MM.1S (cell line): Measurements from ENCODE around the gene HSD3B2.

Experiments
- DNase-seq: peaks from one replicate; pipeline ENCODE4 v3.0.0-alpha.2; 2015
- H2AFZ ChIP-seq: fragments of 300-600 bp; sonication (generic); 2 replicates; pipeline ENCODE4 v1.6.0; 2016; ENCODE audit warnings: antibody characterized with exemption, low read length
- H3F3A ChIP-seq: fragments of 300-600 bp; sonication (generic); 2 replicates; pipeline ENCODE4 v1.6.1; 2016; ENCODE audit warnings: mild to moderate bottlenecking, antibody characterized with exemption, low read length, moderate library complexity, mixed read lengths; ENCODE audit not compliant: insufficient read depth
- H3K27ac ChIP-seq: fragments of 300-600 bp; sonication (generic); 2 replicates; pipeline ENCODE4 v1.5.1; 2016; ENCODE audit warnings: mild to moderate bottlenecking, low read length
- H3K27me3 ChIP-seq: fragments of 300-600 bp; sonication (generic); replicated peaks from 2 replicates; pipeline ENCODE4 v1.6.0; 2016; ENCODE audit warnings: low read length; ENCODE audit not compliant: insufficient read depth
- H3K36me3 ChIP-seq: fragments of 300-600 bp; sonication (generic); replicated peaks from 2 replicates; pipeline ENCODE4 v1.6.1; 2016; ENCODE audit warnings: mild to moderate bottlenecking, low read length, mixed read lengths; ENCODE audit not compliant: insufficient read depth
- H3K4me1 ChIP-seq: fragments of 300-600 bp; sonication (generic); 2 replicates; pipeline ENCODE4 v1.6.1; 2016; ENCODE audit warnings: low read length, mixed read lengths
- H3K4me2 ChIP-seq: fragments of 300-600 bp; sonication (generic); 2 replicates; pipeline ENCODE4 v1.6.0; 2016; ENCODE audit warnings: low read depth, low read length
- H3K4me3 ChIP-seq: fragments of 300-600 bp; sonication (generic); 2 replicates; pipeline ENCODE4 v1.5.1; 2016; ENCODE audit warnings: low read length, mixed read lengths
- H3K79me2 ChIP-seq: fragments of 300-600 bp; sonication (generic); 2 replicates; pipeline ENCODE4 v1.6.1; 2016; ENCODE audit warnings: mixed run types, low read length, mixed read lengths
- H3K9ac ChIP-seq: fragments of 300-600 bp; sonication (generic); 2 replicates; pipeline ENCODE4 v1.6.1; 2016; ENCODE audit warnings: low read length, mixed read lengths
- H3K9me2 ChIP-seq: fragments of 300-600 bp; sonication (generic); replicated peaks from 2 replicates; pipeline ENCODE4 v1.6.1; 2016; ENCODE audit warnings: mild to moderate bottlenecking, low read length, mixed read lengths; ENCODE audit not compliant: insufficient read depth
- H3K9me3 ChIP-seq: fragments of 300-600 bp; sonication (generic); replicated peaks from 2 replicates; pipeline ENCODE4 v1.6.1; 2016; ENCODE audit warnings: mild to moderate bottlenecking, low read length, mixed read lengths; ENCODE audit not compliant: insufficient read depth
- H4K20me1 ChIP-seq: fragments of 300-600 bp; sonication (generic); 2 replicates; pipeline ENCODE4 v1.6.1; 2016; ENCODE audit warnings: mild to moderate bottlenecking, low read length, moderate library complexity, mixed read lengths; ENCODE audit not compliant: insufficient read depth
- EZH2 ChIP-seq: fragments of 300-600 bp; sonication (generic); optimal IDR thresholded peaks from 2 replicates; pipeline ENCODE3; 2017; ENCODE audit warnings: low read depth, mild to moderate bottlenecking, antibody characterized with exemption, low read length, mixed read lengths
- EZH2phosphoT487 ChIP-seq: fragments of 300-600 bp; sonication (generic); IDR thresholded peaks from 2 replicates; pipeline ENCODE4 v1.6.1; 2018; ENCODE audit warnings: antibody characterized with exemption, low read length
- TF ChIP-seq, protein P1 (sequence below): fragments of 300-600 bp; sonication (generic); IDR thresholded peaks from 2 replicates; pipeline ENCODE4 v1.5.1; 2016; ENCODE audit warnings: antibody characterized with exemption, low read length, mixed read lengths

The HSD3B2 gene

DNA sequence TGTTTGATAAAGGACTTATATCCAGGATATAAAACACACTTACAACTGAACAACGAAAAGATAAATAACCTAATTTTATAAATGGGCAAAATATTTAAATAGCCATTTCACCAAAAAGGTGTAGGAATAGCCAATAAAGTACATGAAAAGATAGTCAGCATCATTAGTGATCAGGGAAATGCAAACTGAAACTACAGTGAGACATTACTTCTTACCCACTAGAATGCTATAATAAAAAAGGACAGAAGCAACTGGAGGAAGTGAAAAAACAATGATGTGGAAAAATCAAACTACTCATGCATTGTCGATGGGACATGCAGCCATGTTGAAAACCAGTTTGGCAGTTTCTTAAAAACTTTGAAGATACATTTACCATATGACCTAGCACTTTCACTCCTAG is 48.6 kb downstream of the HSD3B2 start:
- no peaks in the 10 kb centered on the region for H3K36me3 ChIP-seq
- no peak for TF ChIP-seq EZH2
- no peak for TF ChIP-seq EZH2phosphoT487
- no peaks in the 10 kb centered on the region for H3K9me2 ChIP-seq
- H3K9ac ChIP-seq, result no peak overlapping the region
- no peak overlapping the region for H3K4me3 ChIP-seq
- no peak for DNase-seq
- H3K9me3 ChIP-seq, result no peaks in the 10 kb centered on the region
- no peaks in the 10 kb centered on the region for H3F3A ChIP-seq
- H3K79me2 ChIP-seq, result no peaks in the 10 kb centered on the region
- H2AFZ ChIP-seq, result no peak overlapping the region
- no peaks in the 10 kb centered on the region for H4K20me1 ChIP-seq
- H3K4me1 ChIP-seq, result no peaks in the 10 kb centered on the region
- H3K4me2 ChIP-seq, result no peak overlapping the region
- H3K27ac ChIP-seq, result no peak overlapping the region
- no peaks in the 10 kb centered on the region for H3K27me3 ChIP-seq

DNA sequence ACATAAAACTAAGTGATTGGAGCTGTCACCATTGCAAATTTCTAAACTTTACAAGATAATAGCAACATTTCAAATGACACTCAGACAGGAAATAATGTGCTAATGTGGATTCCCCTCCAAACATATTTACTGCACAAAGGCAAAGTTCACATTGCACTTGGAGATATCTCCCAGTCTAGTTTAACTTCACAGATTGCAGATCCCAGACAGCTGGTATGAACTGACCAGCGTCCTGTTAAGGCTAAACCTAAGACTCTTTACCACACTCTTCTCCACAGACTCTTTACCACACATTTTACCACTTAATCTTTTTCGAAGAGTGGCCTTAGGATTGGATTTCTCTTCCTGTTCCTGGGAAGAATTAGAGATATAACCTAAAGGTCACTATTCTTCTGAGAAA is 51.5 kb downstream of the HSD3B2 start:
- Histone ChIP-seq H3K9ac (no peak overlapping the region), H3K79me2 (no peaks in the 10 kb centered on the region), H3K36me3 (no peaks in the 10 kb centered on the region), H3K4me2 (no peak overlapping the region), H3K9me3 (no peaks in the 10 kb centered on the region), H3K27me3 (no peaks in the 10 kb centered on the region), H4K20me1 (no peaks in the 10 kb centered on the region), H3K4me3 (no peak overlapping the region), H3K27ac (no peak overlapping the region), H3K9me2 (no peaks in the 10 kb centered on the region), H2AFZ (no peak overlapping the region), H3F3A (no peaks in the 10 kb centered on the region), H3K4me1 (no peaks in the 10 kb centered on the region)
- TF ChIP-seq EZH2, result no peak
- no peak for TF ChIP-seq EZH2phosphoT487
- TF ChIP-seq, protein P1, sequence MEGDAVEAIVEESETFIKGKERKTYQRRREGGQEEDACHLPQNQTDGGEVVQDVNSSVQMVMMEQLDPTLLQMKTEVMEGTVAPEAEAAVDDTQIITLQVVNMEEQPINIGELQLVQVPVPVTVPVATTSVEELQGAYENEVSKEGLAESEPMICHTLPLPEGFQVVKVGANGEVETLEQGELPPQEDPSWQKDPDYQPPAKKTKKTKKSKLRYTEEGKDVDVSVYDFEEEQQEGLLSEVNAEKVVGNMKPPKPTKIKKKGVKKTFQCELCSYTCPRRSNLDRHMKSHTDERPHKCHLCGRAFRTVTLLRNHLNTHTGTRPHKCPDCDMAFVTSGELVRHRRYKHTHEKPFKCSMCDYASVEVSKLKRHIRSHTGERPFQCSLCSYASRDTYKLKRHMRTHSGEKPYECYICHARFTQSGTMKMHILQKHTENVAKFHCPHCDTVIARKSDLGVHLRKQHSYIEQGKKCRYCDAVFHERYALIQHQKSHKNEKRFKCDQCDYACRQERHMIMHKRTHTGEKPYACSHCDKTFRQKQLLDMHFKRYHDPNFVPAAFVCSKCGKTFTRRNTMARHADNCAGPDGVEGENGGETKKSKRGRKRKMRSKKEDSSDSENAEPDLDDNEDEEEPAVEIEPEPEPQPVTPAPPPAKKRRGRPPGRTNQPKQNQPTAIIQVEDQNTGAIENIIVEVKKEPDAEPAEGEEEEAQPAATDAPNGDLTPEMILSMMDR, result no peak
- no peak for DNase-seq

DNA sequence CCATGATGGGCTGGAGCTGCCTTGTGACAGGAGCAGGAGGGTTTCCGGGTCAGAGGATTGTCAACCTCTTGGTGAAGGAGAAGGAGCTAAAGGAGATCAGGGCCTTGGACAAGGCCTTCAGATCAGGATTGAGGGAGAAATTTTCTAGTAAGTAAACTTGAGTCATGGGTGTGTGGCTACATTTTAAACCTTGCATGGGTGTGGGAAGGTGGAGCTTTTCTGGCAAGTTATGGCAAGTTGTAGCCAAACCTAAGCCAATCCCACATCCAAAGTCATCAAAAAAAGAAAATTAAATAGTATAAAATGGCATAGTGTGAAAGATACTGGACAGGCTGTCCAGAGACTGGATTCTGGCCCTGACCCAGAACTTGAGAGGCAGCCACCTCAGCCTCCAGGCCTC is 52.3 kb downstream of the HSD3B2 start:
- no peak for DNase-seq
- Histone ChIP-seq H2AFZ (no peak overlapping the region), H3K79me2 (no peaks in the 10 kb centered on the region)

DNA sequence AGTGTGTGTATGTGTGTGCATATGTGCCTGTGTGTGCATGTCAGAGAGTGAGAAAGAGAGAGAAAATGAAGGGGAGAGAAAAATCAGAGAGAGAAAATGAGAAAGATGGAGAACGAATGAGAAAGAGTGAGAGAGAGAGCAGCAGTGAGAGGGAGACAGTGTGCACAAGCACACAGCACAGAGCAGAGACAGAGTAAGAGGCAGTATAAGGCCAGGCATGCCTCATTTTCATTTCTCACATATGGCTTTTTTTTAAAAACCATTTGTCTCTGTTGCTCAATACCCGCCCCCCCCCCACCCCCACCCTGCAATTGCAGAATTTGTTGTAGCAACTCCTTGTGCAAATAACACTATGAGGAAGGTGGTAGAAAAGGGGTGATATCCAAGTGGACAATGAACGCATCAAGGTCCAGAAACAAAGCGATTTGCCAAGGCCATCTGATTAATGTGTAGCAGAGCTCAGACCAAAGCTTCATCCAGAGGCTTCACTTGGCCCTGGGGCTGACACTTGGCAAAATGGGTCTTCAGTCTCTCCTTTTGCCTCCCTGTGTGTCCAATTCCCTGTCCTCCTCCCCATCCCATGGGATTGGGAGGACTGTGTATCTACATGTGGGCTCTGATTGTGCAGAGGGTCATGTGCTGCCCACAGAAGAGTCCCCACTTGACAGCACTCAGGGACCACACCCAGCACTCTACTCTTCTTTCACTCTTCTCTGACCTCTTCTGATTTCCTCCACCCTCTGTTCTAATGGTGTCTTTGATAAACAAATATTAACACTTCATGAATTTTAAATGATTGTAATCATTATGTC is 53.1 kb downstream of the HSD3B2 start:
- no peaks in the 10 kb centered on the region for H3K9me3 ChIP-seq
- DNase-seq, result no peak
- no peak overlapping the region for H3K4me3 ChIP-seq
- no peaks in the 10 kb centered on the region for H3K79me2 ChIP-seq
- H2AFZ ChIP-seq, result no peak overlapping the region
- H3K36me3 ChIP-seq, result no peaks in the 10 kb centered on the region
- no peak overlapping the region for H3K27ac ChIP-seq
- H4K20me1 ChIP-seq, result no peaks in the 10 kb centered on the region
- H3K9me2 ChIP-seq, result no peaks in the 10 kb centered on the region
- H3K9ac ChIP-seq, result no peak overlapping the region
- TF ChIP-seq EZH2 (no peak), EZH2phosphoT487 (no peak)
- TF ChIP-seq, protein P1, result no peak
- no peaks in the 10 kb centered on the region for H3K4me1 ChIP-seq
- no peak overlapping the region for H3K4me2 ChIP-seq
- no peaks in the 10 kb centered on the region for H3K27me3 ChIP-seq
- no peaks in the 10 kb centered on the region for H3F3A ChIP-seq

More for the DNA sequence above, 52.3 kb downstream of the HSD3B2 start:
- no peaks in the 10 kb centered on the region for H3K27me3 ChIP-seq
- no peaks in the 10 kb centered on the region for H3K9me2 ChIP-seq
- H3K9me3 ChIP-seq, result no peaks in the 10 kb centered on the region
- H3K4me1 ChIP-seq, result no peaks in the 10 kb centered on the region
- H3K36me3 ChIP-seq, result no peaks in the 10 kb centered on the region
- H3K27ac ChIP-seq, result no peak overlapping the region
- H3F3A ChIP-seq, result no peaks in the 10 kb centered on the region
- no peak overlapping the region for H3K4me3 ChIP-seq
- H3K9ac ChIP-seq, result no peak overlapping the region
- no peaks in the 10 kb centered on the region for H4K20me1 ChIP-seq
- H3K4me2 ChIP-seq, result no peak overlapping the region
- TF ChIP-seq, protein P1, result no peak
- TF ChIP-seq EZH2, result no peak
